OCI-LY7 (cell line): ENCODE data around the gene ACSS3.

Experiments used
- CTCF ChIP-seq: fragments of 200-600 bp; sonication (generic); conservative IDR thresholded peaks from 2 replicates; pipeline ENCODE4 v1.5.1; 2014; ENCODE audit warnings: mild to moderate bottlenecking, antibody characterized with exemption, low read length, moderate library complexity, mixed read lengths
- EZH2phosphoT487 ChIP-seq: fragments of 200-600 bp; sonication (generic); IDR thresholded peaks from 2 replicates; pipeline ENCODE4 v1.6.1; 2018; ENCODE audit warnings: low read depth, borderline replicate concordance, mild to moderate bottlenecking, mixed run types, antibody characterized with exemption, low read length, moderate library complexity, mixed read lengths

- TF ChIP-seq CTCF: no peak
- TF ChIP-seq EZH2phosphoT487: no peak
Observed at GRCh38 chr12:81146228-81147225, 68.6 kb downstream of the ACSS3 start.
